GM18511 (cell line): ENCODE data around the gene GOLT1B.

Experiments
- ATAC-seq: cut with Tn5 transposase; IDR thresholded peaks from one replicate; pipeline ENCODE4 v1.9.1; 2021; ENCODE audit warnings: mild to moderate bottlenecking, moderate library complexity; ENCODE audit not compliant: unreplicated experiment

Gene GOLT1B

DNA sequence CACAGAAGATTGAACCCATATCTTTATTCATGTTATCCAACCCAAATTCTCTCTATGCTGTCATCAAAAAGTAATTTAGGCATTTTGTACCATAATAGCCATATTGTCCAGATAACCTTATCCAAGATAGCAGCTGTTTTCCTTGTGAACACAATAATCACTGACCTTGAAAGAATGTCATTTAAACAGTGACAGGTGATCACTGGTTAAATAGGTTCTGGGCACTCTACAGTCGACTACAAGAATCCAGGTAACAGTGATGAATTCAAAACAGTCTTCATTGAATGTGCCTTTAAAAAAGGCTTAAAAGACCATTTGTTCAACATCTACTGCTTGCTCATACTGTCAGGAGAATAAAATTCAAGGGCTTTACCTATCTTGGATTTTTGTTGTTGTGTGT lies 20.0 kb downstream of the GOLT1B start:
- no peak for ATAC-seq

GRCh38 chr12:21523148-21523547 lies 21.6 kb downstream of the GOLT1B start:
- ATAC-seq, result no peak

DNA sequence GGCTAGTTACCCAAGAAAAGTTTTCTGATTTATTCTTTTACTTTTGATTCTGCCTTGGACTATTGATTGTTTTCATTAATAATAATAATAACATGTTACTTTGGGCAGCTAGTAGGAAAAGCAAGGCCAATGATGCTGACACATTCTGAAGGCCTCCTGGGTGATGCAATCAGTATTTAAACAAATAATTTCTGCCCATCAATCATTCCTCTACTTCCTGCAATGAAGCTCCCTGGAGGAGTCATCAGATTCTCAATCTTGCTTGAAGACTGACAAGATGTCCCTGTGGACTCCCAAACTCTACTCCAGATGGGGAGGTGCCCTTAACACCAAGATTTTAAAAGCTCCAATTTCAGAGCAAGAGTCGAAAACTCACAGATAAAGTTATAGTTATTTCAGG lies 24.5 kb downstream of the GOLT1B start, which contains the start of gene SPX:
Gene SPX (plus strand): TSS at position 244 of the 400 bp plus-strand sequence. CDS start 177 bp downstream, outside the sequence.
- ATAC-seq, result no peak

GRCh38 chr12:21526721-21527345 lies 25.2 kb downstream of the GOLT1B start:
- ATAC-seq, result no peak

DNA sequence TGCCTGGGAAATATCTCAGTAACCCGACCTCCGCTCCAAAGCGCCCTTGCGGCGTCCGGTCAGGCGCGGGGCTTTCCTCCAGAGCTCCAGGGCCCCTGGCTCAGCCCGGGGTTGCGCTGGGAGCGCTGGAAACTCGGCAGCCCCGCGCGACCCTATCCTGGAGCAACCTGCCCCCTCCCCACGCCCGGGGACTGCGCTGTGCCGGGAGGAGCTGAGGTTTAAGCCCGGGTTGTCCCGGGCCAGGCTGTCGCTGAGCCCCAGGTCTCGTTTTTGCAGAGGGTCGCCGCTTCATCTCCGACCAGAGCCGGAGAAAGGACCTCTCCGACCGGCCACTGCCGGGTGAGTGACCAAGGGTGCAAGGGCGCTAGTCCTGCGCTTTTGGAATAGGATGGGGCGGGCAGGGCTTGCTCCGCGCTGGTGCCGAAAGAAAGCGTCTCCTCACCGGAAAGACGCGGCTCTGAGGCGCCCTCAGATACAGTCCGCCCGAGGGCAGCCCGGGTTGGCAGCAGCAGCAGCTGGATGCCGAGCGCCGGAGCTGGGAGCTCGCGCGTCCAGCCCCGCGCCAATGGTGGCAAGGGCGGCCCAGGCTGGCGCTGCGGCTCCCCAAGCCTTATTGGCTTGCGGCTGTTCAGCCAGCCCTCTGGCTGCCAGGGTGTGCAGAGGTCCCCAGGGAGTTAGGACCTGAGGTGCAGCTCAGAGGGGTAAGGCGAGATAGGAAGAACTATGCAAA lies 26.0 kb downstream of the GOLT1B start:
- ATAC-seq, result peak; percentile 96

- ATAC-seq, result no peak
Observed at GRCh38 chr12:21528953-21529352, 27.4 kb downstream of the GOLT1B start.

DNA sequence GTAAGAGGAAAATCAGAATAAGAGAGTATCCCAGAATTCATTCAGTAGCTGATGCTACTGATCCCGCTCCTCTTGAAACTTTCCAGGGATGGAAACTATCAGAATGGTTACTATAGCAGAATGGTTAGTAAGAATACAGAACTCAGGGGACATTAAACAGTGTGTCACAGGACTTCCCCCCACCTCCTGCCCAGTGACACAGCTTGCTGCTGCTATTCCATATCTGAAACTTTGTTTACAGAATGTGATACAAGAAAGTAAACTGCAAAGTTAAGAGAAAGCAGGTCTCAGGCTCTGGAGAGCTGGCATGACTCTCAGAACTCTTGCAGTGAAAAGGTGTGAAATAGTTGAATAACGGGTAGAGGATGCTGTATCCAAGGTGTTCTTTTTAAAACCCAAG lies 27.9 kb downstream of the GOLT1B start:
- ATAC-seq, result no peak

DNA sequence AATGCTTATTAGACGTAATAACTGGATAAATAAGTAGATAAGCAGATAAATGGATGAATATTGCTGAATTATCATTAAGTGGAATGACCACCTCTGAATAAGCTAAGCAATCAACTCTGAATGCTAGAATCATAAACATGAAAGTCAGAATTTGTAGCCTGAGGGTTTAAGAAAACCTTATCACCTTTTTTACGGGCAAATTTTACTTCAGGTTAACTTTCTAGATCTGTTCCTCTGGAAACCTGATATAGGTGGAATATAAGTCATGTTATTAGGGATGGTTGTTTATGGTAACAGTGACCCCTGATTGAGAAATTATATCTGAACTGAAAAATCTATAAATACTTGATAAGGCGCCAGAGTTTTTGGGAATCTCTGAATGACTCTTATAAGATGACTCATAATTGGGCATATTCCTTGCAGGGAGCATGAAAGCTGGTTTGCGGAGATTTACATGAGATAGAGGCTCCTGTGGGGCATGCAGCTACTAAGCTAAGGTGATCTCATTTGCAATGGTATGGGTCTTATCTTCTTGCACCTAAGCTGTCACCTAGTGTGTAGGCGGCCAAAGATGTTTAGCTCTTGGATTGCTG lies 36.6 kb downstream of the GOLT1B start:
- ATAC-seq, result no peak

GRCh38 chr12:21539797-21540196 lies 38.2 kb downstream of the GOLT1B start:
- no peak for ATAC-seq

- no peak for ATAC-seq
Observed at GRCh38 chr12:21541773-21542172, 40.2 kb downstream of the GOLT1B start.

GRCh38 chr12:21542403-21542802 lies 40.8 kb downstream of the GOLT1B start:
- peak; percentile 56 for ATAC-seq

GRCh38 chr12:21543151-21543550 lies 41.6 kb downstream of the GOLT1B start:
- no peak for ATAC-seq

DNA sequence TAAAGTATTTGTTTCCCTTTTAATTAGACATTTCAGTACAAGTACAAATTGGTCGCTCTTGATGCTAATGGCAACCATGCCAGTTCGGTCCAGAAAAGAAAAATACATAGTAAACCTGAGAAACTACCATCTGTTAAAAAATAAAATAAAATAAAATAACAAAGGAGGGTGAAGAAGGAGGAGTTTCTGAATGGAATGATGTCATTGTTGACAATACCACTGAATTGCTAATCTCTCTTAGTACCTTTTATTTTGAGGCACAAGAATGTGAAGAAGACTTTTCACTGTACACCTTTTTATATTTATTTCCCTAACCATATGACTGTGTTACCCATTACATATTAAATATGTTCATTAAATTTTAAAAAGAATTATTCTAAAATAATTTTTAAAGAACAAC lies 44.0 kb downstream of the GOLT1B start:
- no peak for ATAC-seq

GRCh38 chr12:21546716-21547115 lies 45.1 kb downstream of the GOLT1B start:
- no peak for ATAC-seq

- ATAC-seq, result no peak
Observed at GRCh38 chr12:21547437-21547836, 45.8 kb downstream of the GOLT1B start.

GRCh38 chr12:21551841-21552465 lies 50.4 kb downstream of the GOLT1B start:
- ATAC-seq, result no peak

DNA sequence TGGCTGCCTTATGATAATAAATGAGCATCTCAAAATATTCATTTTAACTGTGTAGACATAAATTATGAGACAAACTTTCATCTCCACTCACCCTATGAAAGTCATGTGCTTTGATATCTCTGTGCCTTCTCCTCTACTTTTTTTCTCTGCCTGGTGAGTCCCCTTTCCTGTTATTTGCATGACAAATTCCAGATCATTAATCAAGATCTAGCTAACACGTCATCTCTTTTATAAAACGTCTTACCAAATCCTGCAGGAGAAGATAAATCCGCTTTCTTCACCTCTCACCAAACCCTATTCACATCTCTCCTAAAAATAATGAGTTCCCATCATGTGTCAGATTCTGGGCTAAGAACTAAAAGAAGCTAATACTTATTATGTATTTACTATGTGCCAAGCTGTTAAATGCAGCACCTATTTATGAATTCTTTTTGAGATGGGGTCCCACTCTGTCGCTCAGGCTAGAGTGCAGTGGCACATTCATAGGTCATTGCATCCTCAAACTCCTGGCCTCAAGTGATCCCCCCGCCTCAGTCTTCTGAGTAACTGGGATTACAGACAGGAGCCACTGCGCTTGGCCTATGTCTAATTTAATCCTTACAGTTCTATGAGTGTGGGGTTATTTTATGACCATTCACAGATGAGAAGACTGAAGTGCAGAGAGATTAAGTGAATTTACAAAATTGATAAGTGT lies 51.2 kb downstream of the GOLT1B start:
- no peak for ATAC-seq

DNA sequence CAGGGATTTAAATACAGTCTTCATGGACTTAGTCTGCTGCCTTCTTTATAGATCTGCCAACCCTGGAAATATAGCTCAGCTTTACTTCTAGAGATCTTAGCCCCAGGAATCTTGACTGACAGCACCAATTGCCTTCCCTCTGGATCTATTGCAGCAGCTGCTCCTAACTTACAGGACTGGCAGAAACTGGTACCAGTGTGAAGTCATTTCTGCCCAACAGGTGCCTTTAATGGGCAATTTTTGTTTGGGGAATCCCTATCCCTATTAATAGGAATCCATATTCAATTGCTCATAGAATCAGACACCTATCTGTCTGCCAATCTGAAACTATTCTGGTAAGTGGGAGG lies 51.7 kb downstream of the GOLT1B start:
- ATAC-seq, result no peak

GRCh38 chr12:21558100-21558679 lies 56.6 kb downstream of the GOLT1B start:
- no peak for ATAC-seq

GRCh38 chr12:21559855-21560569 lies 58.4 kb downstream of the GOLT1B start:
- no peak for ATAC-seq
